Transverse colon (tissue), 4 donors: Measurements from ENCODE around the gene GCNT2. TPM values are rescaled to one million over a fixed set of nuclear protein-coding genes. Genes with fewer than 3 reads are reported as not detected.
"Not testable (repeated sequence)": the region's sequence is repeated elsewhere in the genome, so short reads cannot be mapped to it uniquely, and the experiment has no call there.

ENCODE experiments used
- DNase-seq: peaks from one replicate; pipeline ENCODE4 v3.0.0-alpha.2; 2019
- H3K27ac ChIP-seq, 4 donors: fragments of 200-600 bp; sonication (generic); 2 replicates each; pipeline ENCODE4 v1.5.1; 2016 to 2018; ENCODE audit warnings: inconsistent platforms in 4 of 4
- H3K27me3 ChIP-seq: fragments of 200-600 bp; sonication (generic); 2 replicates; pipeline ENCODE4 v1.5.1; 2017; ENCODE audit warnings: inconsistent platforms
- H3K36me3 ChIP-seq, 4 donors: fragments of 200-600 bp; sonication (generic); 2 replicates each; pipeline ENCODE4 v1.5.1; 2017 to 2019; ENCODE audit warnings: inconsistent platforms in 4 of 4
- H3K4me1 ChIP-seq, 4 donors: fragments of 200-600 bp; sonication (generic); 2 replicates each; pipeline ENCODE4 v1.5.1; 2017 to 2020; ENCODE audit warnings: inconsistent platforms in 4 of 4
- H3K4me3 ChIP-seq, 4 donors: fragments of 200-600 bp; sonication (generic); 1 replicate in 1 of 4; 2 replicates in 3 of 4; pipeline versions ENCODE4 v1.5.1 to v1.6.1; 2017 to 2019; ENCODE audit warnings: inconsistent platforms in 4 of 4
- H3K9me3 ChIP-seq, 2 donors: fragments of 200-600 bp; sonication (generic); 2 replicates each; pipeline ENCODE4 v1.5.1; 2017 to 2019; ENCODE audit warnings: inconsistent platforms in 2 of 2
- EP300 ChIP-seq: sonication (generic); formaldehyde crosslinking; IDR thresholded peaks from one replicate; pipeline ENCODE4 v1.6.1; 2017; ENCODE audit warnings: antibody characterized with exemption, low read depth
- POLR2A ChIP-seq: fragments of 450-650 bp; IDR thresholded peaks from one replicate; pipeline ENCODE4 v1.6.1; 2016; ENCODE audit warnings: antibody characterized with exemption, mild to moderate bottlenecking, moderate library complexity
- POLR2AphosphoS5 ChIP-seq, 3 donors: sonication (generic); formaldehyde crosslinking; IDR thresholded peaks; one replicate each; pipeline ENCODE4 v1.6.1; 2016; ENCODE audit warnings: antibody characterized with exemption in 3 of 3
- WGBS, 2 donors: methylation state at CpG; one replicate each; pipeline ENCODE4 v1.1.5; 2018; ENCODE audit warnings: low coverage in 1 of 2; 5-methylcytosine and 5-hydroxymethylcytosine counted together
- in situ Hi-C, 4 donors: fragments of 200-750 bp; cut with MboI; loops; one replicate each; pipeline versions ENCODE4 v1.15.0 to v1.15.1; 2017; ENCODE audit warnings: low sequenced_read_pairs in 3 of 4, low pct_ligation_motif_present in 1 of 4, low pct_unique_long_range_greater_than_20kb in 1 of 4
- intact Hi-C: fragments of 100-400 bp; cut with DNase I; formaldehyde crosslinking; loops from one replicate; pipeline ENCODE4 v1.15.1; 2023; ENCODE audit warnings: low total_unique reads
- total RNA-seq, 4 donors: library from RNA; depleted of rRNA; stranded (reverse); fragments of >200 nt; gene quantifications; one replicate each; pipeline ENCODE4 v1.1.0, GENCODE V29; 2016
- TF ChIP-seq, protein P1 (sequence below), 5 experiments: fragments of 200-600 bp in 3 of 5; fragments of 450-650 bp in 2 of 5; sonication (generic) in 3 of 5; IDR thresholded peaks; 1 replicate in 2 of 5; 2 replicates in 3 of 5; pipeline ENCODE4 v1.5.1; 2016 to 2017; ENCODE audit warnings: antibody characterized with exemption in 5 of 5, inconsistent platforms in 3 of 5, mild to moderate bottlenecking in 2 of 5, moderate library complexity in 1 of 5

The GCNT2 gene
- total RNA-seq, 4 donors from 2014 or later: 18.7 to 53.4 (median 31.3) TPM

DNA sequence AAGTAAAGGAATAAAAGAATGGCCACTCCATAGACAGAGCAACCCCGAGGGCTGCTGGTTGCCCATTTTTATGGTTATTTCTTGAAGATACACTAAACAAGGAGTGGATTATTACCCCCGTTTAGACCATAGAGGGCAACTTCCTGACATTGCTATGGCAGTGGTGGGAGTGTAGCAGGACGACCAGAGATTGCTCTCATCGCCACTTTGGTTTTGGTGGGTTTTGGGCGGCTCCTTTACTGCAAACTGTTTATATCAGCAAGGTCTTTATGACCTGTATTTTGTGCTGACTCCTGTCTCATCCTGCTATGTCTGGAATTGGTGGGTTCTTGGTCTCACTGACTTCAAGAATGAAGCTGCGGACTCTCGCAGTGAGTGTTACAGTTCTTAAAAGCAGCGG, 94.5 kb downstream of the GCNT2 start:
- no peak for DNase-seq
- Histone ChIP-seq H3K36me3 (no peaks in the 10 kb centered on the region), H3K4me3 (no peak overlapping the region), H3K9me3 (no peaks in the 10 kb centered on the region), H3K27ac (peak overlapping the region in 3 of 4 donors; percentile 18 to 60 (median 21)), H3K27me3 (no peaks in the 10 kb centered on the region), H3K4me1 (peaks cover 0 to 17% (median 7%) of the 10 kb centered on the region in 4 donors)
- no peak for TF ChIP-seq POLR2AphosphoS5 (IDR thresholded peaks at IDR 0.05)
- no peak for TF ChIP-seq EP300
- TF ChIP-seq, protein P1, sequence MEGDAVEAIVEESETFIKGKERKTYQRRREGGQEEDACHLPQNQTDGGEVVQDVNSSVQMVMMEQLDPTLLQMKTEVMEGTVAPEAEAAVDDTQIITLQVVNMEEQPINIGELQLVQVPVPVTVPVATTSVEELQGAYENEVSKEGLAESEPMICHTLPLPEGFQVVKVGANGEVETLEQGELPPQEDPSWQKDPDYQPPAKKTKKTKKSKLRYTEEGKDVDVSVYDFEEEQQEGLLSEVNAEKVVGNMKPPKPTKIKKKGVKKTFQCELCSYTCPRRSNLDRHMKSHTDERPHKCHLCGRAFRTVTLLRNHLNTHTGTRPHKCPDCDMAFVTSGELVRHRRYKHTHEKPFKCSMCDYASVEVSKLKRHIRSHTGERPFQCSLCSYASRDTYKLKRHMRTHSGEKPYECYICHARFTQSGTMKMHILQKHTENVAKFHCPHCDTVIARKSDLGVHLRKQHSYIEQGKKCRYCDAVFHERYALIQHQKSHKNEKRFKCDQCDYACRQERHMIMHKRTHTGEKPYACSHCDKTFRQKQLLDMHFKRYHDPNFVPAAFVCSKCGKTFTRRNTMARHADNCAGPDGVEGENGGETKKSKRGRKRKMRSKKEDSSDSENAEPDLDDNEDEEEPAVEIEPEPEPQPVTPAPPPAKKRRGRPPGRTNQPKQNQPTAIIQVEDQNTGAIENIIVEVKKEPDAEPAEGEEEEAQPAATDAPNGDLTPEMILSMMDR (IDR thresholded peaks at IDR 0.05): no peak
- TF ChIP-seq POLR2A: no peak
- 67 to 90% methylated on average over 4 to 8 of the region's 8 CpGs for WGBS, 2 donors
- intact Hi-C loops: loop anchor here (5.0 to 10.0 kb wide), 2 partner anchors 51 to 103 kb away; no protein-coding TSS in a partner anchor
- in situ Hi-C loops: no loop called here

DNA sequence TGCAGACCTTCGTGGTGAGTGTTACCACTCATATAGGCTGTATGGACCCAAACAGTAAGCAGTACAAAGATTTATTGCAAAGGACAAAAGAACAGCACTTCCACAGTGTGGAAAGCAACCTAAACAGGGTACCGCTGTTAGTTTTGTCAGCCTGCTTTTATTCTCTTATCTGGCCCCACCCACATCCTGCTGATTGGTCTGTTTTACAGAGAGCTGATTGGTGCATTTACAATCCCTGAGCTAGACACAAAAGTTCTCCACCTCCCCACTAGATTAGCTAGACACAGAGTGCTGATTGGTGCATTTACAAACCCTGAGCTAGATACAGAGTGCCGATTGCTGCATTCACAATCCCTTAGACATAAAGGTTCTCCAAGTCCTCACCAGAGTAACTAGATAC, 95.1 kb downstream of the GCNT2 start:
- Histone ChIP-seq H3K27ac (peak overlapping the region in 1 of 4 donors; percentile 18), H3K4me1 (peaks cover 0 to 16% (median 7%) of the 10 kb centered on the region in 4 donors)
- H3K27me3 ChIP-seq, H3K4me3 ChIP-seq, in situ Hi-C loops, H3K9me3 ChIP-seq, H3K36me3 ChIP-seq, DNase-seq: not testable (repeated sequence)
- intact Hi-C loops: loop anchor here (5.0 to 10.0 kb wide), 2 partner anchors 51 to 104 kb away; no protein-coding TSS in a partner anchor
- WGBS, 2 donors: 84 to 86% methylated on average over 2 to 3 of the region's 3 CpGs

DNA sequence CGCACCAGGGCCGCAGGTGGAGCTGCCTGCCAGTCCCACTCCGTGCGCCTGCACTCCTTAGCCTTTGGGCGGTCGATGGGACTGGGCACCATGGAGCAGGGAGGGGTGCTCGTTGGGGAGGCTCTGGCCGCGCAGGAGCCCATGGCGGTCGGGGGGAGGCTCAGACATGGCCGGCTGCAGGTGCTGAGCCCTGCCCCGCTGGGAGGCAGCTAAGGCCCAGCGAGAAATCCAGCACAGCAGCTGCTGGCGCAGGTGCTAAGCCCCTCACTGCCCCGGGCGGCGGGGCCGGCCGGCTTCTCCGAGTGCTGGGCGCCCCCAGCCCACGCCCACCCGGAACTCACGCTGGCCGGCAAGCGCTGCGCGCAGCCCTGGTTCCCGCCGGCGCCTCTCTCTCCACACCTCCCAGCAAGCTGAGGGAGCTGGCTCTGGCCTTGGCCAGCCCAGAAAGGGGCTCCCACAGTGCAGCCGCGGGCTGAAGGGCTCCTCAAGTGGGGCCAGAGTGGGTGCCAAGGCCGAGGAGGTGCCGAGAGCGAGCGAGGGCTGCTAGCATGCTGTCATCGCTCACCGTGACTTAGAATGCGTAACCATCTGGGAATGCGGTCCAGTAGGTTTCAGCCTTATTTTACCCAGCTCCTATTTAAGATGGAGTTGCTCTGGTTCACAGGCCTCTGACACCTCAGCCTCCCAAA, 96.0 kb downstream of the GCNT2 start:
- peaks cover 0 to 16% (median 7%) of the 10 kb centered on the region in 4 donors for H3K4me1 ChIP-seq
- no peak for DNase-seq
- H3K27me3 ChIP-seq: no peaks in the 10 kb centered on the region
- H3K36me3 ChIP-seq: peaks cover 0 to 4% (median 0%) of the 10 kb centered on the region in 4 donors
- intact Hi-C loops: loop anchor here (5.0 to 10.0 kb wide), 2 partner anchors 52 to 105 kb away; no protein-coding TSS in a partner anchor
- no peak overlapping the region for H3K4me3 ChIP-seq
- in situ Hi-C loops: no loop called here
- WGBS, 2 donors: 99% methylated on average over 37 of the region's 42 CpGs; no CpG with 5 or more reads in 1 of the 2 donors
- no peaks in the 10 kb centered on the region for H3K9me3 ChIP-seq
- no peak for TF ChIP-seq EP300
- no peak for TF ChIP-seq POLR2A
- TF ChIP-seq, protein P1 (IDR thresholded peaks at IDR 0.05): no peak
- TF ChIP-seq POLR2AphosphoS5 (IDR thresholded peaks at IDR 0.05): no peak
- H3K27ac ChIP-seq: peak overlapping the region in 1 of 4 donors; percentile 3

DNA sequence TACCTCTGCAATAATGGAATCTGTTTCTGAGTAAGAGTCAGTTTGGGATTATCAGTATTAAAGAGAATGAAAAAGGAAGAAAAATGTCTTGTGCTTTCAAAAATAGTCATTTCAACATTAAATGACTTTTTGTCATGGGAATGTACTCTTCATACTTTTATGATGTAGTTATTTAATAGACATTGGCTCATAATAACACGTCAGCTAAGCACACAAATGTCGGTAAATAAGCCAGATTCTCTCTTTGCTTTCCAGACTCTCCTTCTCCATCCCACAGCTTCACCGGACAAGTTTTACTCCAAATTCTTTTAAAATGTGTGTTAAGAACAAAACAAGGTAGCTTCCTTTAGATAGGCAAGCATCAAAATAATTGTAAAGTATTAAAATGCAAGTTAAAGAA, 97.3 kb downstream of the GCNT2 start:
- no peak overlapping the region for H3K4me3 ChIP-seq
- DNase-seq: no peak
- in situ Hi-C loops: no loop called here
- peaks cover 0 to 3% (median 1%) of the 10 kb centered on the region in 4 donors for H3K4me1 ChIP-seq
- H3K27me3 ChIP-seq: no peaks in the 10 kb centered on the region
- no peaks in the 10 kb centered on the region for H3K9me3 ChIP-seq
- peaks cover 0 to 4% (median 0%) of the 10 kb centered on the region in 4 donors for H3K36me3 ChIP-seq
- TF ChIP-seq EP300 (no peak), POLR2AphosphoS5 (IDR thresholded peaks at IDR 0.05) (no peak), POLR2A (no peak)
- TF ChIP-seq, protein P1 (IDR thresholded peaks at IDR 0.05): no peak
- peak overlapping the region in 1 of 4 donors; percentile 14 for H3K27ac ChIP-seq
- 35 to 68% methylated on average over 3 of the region's 3 CpGs for WGBS, 2 donors
- intact Hi-C loops: loop anchor here (5.0 to 10.0 kb wide), 2 partner anchors 54 to 106 kb away; no protein-coding TSS in a partner anchor
